ENCODE measurements around the gene STMN1.
A peak's percentile ranks its signal among the peaks of the same experiment; 100 is the strongest.

STMN1 gene

DNA sequence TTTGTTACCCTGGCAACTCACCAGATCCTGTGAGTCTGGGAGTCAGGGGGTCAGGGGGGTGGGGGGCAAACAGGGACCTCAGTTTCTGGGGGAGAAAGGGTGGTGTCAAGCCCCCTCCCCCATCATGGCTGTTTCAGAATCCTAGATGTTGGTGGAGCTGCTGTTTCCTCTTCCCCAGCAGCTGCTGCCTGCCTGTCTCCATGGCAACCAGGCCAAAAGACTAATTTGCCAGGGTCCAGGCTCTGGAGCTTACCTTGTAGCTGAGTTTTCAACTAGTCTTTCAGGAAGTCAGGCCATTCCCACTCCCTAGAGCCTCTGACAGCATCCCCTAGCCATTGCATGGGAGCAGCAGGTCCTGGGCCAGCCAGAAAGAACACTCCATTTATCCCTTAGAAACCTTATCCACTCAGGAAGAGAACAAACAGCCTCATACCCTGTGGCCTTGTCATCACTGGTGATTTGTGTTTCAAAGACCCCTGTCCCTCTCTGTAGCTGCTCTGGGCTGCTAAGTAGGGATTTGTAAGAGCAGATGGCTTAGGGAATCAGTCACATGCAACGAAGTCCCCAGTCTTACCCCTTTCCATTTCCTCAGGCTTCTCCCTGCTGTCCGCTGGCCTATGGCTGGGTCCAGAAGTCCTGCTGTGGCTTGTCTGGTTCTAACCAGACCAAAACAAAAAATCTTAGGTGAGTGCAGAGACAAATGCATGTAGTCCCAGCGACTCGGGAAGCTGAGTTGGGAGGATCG, 21.5 kb upstream of the STMN1 start:
- H3K27me3 Mint-ChIP-seq: peaks cover 10% of the 10 kb centered on the region
- no peaks in the 10 kb centered on the region for H3K9me3 Mint-ChIP-seq
- no peak overlapping the region for H3K27ac Mint-ChIP-seq
- H3K36me3 Mint-ChIP-seq (ENCODE audit: low read depth): no peaks in the 10 kb centered on the region
- H3K4me3 Mint-ChIP-seq: no peak overlapping the region
- H3K4me1 Mint-ChIP-seq (ENCODE audit: low read depth): peaks cover 15% of the 10 kb centered on the region

DNA sequence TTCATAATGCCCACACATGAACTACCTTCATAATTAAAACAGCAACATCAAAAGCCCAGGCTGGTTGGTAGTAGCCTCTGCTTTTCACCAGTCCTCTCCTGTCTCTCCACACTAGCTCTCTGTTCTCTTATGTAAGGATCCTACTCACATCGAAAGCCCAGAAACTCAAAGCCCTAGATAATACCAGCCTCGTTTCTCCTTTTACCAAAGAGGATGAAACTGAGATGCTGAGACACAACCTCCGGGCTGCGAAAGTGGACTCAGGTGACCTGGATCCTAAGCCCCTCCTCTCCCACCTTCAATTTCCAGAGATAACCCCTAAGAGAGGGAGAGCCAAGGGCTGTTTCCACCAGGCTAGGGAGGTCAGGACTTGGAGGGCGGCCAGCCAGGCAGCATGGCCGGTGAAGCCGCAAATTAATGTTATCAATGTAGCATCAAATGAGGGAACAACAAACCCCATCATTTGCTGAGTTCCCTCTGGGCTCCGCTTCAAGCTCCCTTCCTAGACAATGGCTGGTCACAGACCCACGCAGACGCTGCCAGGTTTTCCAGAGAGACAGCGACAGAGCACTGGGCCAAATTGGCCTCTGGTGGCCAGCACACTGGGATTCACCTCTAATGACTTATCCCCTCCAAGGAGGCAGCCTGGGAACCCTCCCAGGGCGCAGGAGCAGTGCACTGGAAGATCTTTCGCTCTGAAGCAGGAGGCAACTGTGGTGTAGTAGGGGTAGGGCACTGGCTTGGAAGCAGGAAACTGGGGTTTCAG, 20.7 kb upstream of the STMN1 start:
- H3K36me3 Mint-ChIP-seq (ENCODE audit: low read depth): no peaks in the 10 kb centered on the region
- no peak overlapping the region for H3K27ac Mint-ChIP-seq
- no peaks in the 10 kb centered on the region for H3K9me3 Mint-ChIP-seq
- peaks cover 16% of the 10 kb centered on the region for H3K27me3 Mint-ChIP-seq
- no peak overlapping the region for H3K4me3 Mint-ChIP-seq
- H3K4me1 Mint-ChIP-seq (ENCODE audit: low read depth): peaks cover 22% of the 10 kb centered on the region

DNA sequence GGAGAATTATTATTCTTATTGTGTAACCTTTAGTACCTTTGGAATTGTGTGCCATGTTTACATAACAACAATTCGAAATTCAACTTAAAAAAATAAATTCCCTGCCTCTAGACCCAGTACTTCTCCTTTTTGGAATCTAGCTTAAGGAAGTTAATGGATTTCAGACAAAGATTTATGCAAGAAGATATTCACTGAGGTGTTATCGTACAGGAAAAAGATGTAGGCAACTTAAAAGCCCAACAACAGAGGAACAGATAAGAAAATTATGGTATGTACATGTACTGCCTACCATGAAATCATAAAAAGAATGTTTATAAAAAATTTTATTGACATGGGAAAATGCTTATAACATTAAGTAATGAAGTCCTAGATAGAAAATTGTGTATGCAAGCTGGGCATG, 18.2 kb upstream of the STMN1 start:
- Mint-ChIP-seq H3K27me3 (peaks cover 18% of the 10 kb centered on the region), H3K9me3 (no peaks in the 10 kb centered on the region), H3K36me3 (ENCODE audit: low read depth) (no peaks in the 10 kb centered on the region), H3K27ac (no peak overlapping the region), H3K4me3 (no peak overlapping the region), H3K4me1 (ENCODE audit: low read depth) (peaks cover 23% of the 10 kb centered on the region)

DNA sequence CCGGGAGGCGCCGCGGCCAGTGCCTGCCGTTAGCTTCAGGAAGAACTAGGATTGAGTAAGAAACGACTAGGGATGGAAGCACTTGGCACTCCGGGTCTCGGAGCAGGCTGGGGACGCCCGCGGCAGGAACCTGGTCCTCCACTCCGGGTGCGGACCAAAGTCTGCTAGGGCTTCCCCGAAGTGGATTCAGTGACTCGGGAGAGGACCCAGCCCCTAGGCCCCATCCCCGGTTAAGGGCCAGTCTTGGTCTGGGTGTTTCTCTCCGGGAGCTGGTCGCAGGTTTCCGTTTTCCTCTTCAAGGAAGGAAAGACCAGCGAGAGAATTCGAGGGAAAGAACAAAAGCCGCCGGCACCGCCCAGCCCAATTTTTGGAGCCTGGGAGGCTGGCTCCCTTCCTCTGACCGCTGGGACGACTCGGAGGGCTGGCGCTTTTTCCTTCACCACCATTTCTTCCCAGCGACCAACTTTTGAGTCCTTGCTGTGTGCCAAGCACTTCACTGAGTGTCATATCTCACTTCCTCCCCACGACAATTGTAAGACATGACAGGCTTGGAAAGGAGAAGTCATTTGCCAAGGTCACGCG, 16.8 kb upstream of the STMN1 start:
- H3K36me3 Mint-ChIP-seq (ENCODE audit: low read depth): no peaks in the 10 kb centered on the region
- peak overlapping the region; percentile 77 for H3K4me3 Mint-ChIP-seq
- peaks cover 30% of the 10 kb centered on the region for H3K4me1 Mint-ChIP-seq (ENCODE audit: low read depth)
- H3K27ac Mint-ChIP-seq: no peak overlapping the region
- H3K27me3 Mint-ChIP-seq: peaks cover 18% of the 10 kb centered on the region
- no peaks in the 10 kb centered on the region for H3K9me3 Mint-ChIP-seq

DNA sequence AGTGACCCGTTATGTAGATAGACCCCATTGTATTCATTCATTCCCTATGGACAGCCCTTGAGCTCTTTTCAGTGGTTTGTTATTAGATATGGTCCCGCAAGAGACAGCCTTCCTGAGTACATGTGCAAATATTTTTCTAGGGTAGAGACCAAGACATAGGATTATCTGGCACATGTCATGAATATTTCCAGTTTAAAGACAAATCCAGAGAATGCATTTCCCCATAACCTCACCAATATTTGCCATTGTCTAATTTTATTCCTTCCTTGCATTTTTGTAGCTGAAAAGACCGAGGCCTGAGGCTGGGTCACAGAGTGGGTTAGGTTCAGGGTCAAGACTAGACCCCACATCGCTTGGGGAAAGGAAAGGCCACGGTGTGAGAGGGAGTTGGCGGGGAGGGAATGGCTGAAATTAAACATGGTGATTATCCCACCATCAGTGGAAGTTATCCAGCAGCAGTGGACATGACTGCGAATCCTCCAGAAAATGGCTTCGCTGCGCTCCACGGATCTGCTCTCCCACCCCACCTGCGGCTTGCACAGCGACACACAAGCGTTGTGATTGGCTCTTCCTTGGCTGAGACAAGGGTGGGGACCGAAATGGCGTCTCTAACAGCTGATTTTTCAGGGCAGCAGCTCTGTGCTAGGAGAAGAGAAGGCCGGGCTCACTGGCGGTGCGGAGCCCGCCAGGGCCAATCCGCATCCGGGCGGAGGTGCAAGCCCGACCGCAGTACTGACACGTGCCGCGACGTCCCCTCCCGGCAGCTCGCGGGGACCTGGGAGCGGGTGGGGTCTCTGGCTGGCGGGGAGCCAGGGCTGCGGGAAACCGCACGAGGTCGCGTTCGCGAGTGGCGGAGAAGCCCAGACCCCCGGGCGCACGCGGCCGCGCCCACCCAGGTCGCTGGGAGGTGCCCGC, 16.1 kb upstream of the STMN1 start:
- Mint-ChIP-seq H3K27me3 (peaks cover 18% of the 10 kb centered on the region), H3K27ac (peak overlapping the region; percentile 70), H3K4me3 (peak overlapping the region; percentile 77), H3K9me3 (no peaks in the 10 kb centered on the region), H3K4me1 (ENCODE audit: low read depth) (peaks cover 36% of the 10 kb centered on the region), H3K36me3 (ENCODE audit: low read depth) (no peaks in the 10 kb centered on the region)

DNA sequence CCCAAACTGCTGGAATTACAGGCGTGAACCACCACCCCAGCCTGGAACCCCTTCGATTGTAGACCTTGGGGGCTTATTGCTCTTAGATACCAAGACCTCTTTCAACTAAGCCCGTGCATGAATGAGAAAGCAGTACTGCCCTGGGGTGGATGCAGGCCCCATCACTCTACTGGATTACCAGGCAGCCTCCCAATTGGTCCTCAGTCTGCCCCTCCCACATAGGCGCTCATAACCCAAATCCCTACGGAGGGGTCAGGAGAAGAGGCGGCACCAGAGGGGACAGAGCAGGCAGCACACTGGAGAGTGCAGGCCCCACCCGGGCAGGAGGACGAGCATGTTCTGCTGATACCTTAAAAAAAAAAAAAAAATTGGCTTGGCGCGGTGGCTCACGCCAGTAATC, 12.4 kb upstream of the STMN1 start:
- Mint-ChIP-seq H3K27ac (no peak overlapping the region), H3K27me3 (peaks cover 9% of the 10 kb centered on the region), H3K9me3 (no peaks in the 10 kb centered on the region), H3K4me1 (ENCODE audit: low read depth) (peaks cover 25% of the 10 kb centered on the region), H3K36me3 (ENCODE audit: low read depth) (no peaks in the 10 kb centered on the region), H3K4me3 (no peak overlapping the region)

DNA sequence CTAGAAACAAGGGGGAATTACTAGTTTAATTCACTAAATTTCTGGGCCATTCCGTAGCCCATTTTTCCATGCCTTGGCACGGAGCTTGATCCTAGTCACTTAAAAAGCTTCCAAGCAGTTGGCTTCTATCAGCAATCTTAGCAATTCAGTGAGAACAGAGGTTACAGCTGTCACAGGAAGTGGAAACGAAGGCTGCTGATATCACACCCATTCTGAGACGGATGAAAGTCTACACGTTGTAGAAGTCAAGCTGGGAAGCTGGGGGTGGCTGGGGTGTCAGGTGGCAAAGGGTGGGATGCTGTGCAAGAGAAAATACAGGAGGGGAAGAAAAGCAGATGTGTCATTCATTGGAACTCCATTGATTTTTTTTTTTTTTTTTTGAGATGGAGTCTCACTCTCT, 11.8 kb upstream of the STMN1 start:
- no peak overlapping the region for H3K4me3 Mint-ChIP-seq
- H3K27ac Mint-ChIP-seq: no peak overlapping the region

DNA sequence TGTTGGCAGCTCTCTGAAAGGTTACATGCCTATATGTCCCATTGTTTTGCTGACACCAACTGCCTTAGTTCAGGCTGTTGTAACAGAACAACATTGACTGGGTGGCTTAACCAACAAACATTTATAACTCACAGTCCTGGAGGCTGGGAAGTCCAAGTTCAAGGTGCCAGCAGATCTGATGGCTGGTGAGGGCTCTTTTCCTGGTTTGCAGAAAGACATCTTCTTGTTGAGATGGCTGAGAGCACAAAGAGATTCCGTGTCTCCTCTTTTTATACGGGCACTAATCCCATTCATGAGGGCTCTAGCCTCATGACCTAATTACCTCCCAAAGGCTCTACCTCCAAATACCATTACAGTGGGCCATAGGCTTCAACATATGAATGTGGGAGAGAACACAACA, 10.2 kb upstream of the STMN1 start:
- no peak overlapping the region for H3K27ac Mint-ChIP-seq
- peaks cover 12% of the 10 kb centered on the region for H3K4me1 Mint-ChIP-seq (ENCODE audit: low read depth)
- H3K4me3 Mint-ChIP-seq: no peak overlapping the region
- H3K27me3 Mint-ChIP-seq: no peaks in the 10 kb centered on the region
- no peaks in the 10 kb centered on the region for H3K9me3 Mint-ChIP-seq
- H3K36me3 Mint-ChIP-seq (ENCODE audit: low read depth): no peaks in the 10 kb centered on the region

More for the DNA sequence above, 11.8 kb upstream of the STMN1 start:
- peaks cover 7% of the 10 kb centered on the region for H3K27me3 Mint-ChIP-seq
- peaks cover 21% of the 10 kb centered on the region for H3K4me1 Mint-ChIP-seq (ENCODE audit: low read depth)
- H3K9me3 Mint-ChIP-seq: no peaks in the 10 kb centered on the region
- no peaks in the 10 kb centered on the region for H3K36me3 Mint-ChIP-seq (ENCODE audit: low read depth)

DNA sequence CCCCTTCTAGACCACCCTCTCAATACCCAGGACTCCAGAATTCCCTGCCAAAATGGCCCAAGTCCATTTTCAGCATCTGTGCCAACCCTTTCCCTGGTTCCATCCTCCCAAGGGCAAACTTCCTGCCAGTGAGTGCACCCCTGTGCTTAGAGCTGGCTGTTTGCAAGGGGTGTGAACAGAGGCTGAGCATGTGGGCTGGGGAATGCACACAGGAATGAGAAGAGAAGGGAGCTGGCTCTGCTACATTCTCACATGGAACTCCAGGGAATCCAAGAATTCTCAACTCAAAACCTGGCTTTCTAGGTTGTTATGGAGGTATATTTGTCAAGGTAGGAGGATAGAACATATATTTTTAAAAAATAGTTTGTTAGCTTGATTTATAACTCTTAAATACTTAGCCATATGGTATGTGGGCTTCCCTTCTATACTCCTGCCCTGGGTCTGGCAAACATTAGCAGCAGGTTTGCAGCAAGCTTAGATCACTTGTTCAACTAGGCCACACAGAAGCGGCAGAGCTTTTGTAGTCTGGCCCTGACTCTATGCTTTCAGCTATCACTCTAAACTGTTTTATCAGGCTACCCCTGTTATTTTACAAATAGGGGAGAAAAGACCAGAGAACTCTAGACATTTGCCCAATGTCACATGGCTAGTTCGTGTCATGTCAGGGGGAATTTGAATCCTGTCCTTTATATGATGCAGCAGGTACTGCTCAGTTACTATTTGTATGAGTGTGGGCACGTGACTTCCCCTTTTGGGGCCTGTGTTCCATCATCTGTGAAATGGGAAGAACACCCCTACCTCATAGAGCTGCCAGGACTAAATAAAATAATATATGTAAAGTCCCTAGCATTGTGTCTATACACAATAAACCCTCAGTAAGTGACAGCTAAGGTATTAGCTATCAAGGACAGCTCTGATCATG, 8.1 kb upstream of the STMN1 start:
- H3K4me1 Mint-ChIP-seq (ENCODE audit: low read depth): peaks cover 12% of the 10 kb centered on the region
- H3K27ac Mint-ChIP-seq: no peak overlapping the region
- H3K4me3 Mint-ChIP-seq: no peak overlapping the region
- H3K9me3 Mint-ChIP-seq: no peaks in the 10 kb centered on the region
- no peaks in the 10 kb centered on the region for H3K27me3 Mint-ChIP-seq
- H3K36me3 Mint-ChIP-seq (ENCODE audit: low read depth): no peaks in the 10 kb centered on the region

DNA sequence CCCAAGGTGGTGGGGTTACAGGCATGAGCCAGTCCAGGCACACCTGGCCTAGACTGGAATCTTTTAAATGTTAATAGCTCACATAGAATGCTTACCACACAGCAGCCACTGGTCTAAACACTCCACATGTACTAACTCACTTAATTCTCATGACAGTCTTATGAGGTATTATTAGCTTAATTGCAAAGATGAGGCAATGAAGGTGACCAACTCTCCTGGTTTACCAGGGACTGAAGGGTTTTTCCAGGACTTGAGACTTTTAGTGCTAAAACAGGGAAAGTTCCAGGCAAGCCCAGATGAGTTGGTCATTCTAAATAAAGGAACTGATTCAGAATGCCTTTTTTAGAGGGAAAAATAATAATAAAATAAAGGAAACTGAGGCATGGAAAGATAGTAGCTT, 7.0 kb upstream of the STMN1 start:
- H3K27ac Mint-ChIP-seq: no peak overlapping the region
- H3K4me3 Mint-ChIP-seq: no peak overlapping the region
- H3K9me3 Mint-ChIP-seq: no peaks in the 10 kb centered on the region
- peaks cover 7% of the 10 kb centered on the region for H3K4me1 Mint-ChIP-seq (ENCODE audit: low read depth)
- H3K27me3 Mint-ChIP-seq: no peaks in the 10 kb centered on the region
- H3K36me3 Mint-ChIP-seq (ENCODE audit: low read depth): no peaks in the 10 kb centered on the region

DNA sequence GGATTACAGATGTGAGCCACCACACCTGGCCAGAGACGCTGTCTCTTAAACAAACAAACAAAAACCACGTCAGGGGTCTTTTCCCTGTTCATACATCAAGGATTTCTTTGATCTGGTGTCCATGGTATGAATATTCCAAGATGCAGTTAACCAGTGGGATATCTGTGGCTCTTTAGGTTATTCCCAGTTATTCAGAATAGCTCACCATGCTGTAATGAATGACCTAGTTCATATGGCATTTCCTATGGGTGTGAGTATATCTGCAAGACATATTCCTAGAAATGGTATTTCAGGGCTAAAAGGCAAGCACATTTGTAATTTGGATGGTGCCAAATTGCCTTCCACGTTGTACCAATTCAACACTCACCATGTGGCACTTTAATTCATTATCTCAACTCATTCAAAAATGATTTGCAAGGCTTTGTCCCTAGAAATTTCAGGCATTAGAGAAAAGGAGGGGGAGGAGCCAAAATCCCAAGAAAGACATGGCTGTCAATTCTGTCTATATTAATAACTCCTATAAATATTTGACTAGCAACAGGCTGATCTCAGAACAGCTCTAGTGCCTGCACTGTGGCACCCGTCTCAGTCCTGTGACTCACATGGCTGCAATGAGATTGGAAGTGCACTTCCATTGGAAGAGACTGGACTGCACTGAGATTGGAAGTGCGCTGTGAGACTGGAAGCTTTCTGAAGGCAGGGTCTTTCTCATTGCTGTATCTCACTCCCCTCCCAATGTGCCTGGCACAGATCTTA, 6.0 kb upstream of the STMN1 start:
- H3K4me1 Mint-ChIP-seq (ENCODE audit: low read depth): no peaks in the 10 kb centered on the region
- H3K9me3 Mint-ChIP-seq: no peaks in the 10 kb centered on the region
- H3K27me3 Mint-ChIP-seq: no peaks in the 10 kb centered on the region
- H3K4me3 Mint-ChIP-seq: no peak overlapping the region
- no peaks in the 10 kb centered on the region for H3K36me3 Mint-ChIP-seq (ENCODE audit: low read depth)
- no peak overlapping the region for H3K27ac Mint-ChIP-seq

DNA sequence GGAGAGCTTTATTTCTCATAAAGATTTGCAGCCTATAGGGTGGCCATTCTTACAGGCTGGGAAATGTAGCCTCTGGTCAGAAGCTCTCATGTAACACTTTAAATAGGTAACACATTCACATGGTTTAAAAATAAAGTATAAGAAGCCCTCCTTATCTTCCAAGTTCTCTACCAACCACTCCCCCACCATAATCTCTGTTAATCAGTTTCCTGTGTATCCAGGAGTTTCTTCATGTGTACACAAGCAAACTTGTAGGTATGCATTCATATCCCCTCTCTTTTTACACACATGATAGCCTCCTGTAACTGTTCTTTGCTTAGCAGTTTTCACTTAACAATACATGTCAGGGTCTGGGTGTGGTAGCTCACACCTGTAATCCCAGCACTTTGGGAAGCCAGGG, 4.9 kb upstream of the STMN1 start:
- H3K4me1 Mint-ChIP-seq (ENCODE audit: low read depth): peaks cover 6% of the 10 kb centered on the region
- no peak overlapping the region for H3K27ac Mint-ChIP-seq
- no peaks in the 10 kb centered on the region for H3K36me3 Mint-ChIP-seq (ENCODE audit: low read depth)
- H3K9me3 Mint-ChIP-seq: no peaks in the 10 kb centered on the region
- H3K27me3 Mint-ChIP-seq: no peaks in the 10 kb centered on the region
- H3K4me3 Mint-ChIP-seq: no peak overlapping the region

DNA sequence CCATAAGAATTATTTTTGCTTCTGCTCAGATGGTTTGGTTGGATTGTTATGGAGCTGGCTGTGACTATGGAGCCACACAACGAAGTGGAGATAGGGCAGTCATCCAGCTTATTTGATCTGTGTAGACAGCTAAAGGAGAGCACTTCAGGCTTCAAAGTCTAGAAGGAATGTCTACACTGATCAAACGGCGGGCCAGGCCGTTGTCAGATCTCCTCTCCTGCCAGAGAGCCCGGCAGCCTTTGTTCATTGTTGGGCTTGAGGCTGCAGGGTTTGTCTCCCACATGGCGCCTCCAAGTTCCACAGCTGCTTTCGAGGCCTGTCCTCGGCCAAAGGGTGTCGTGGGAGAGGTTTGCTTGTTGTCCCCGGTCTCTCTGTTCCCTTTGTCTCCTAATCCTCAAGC, 2.8 kb upstream of the STMN1 start:
- Mint-ChIP-seq H3K4me1 (ENCODE audit: low read depth) (peaks cover 18% of the 10 kb centered on the region), H3K27me3 (no peaks in the 10 kb centered on the region), H3K4me3 (no peak overlapping the region), H3K27ac (no peak overlapping the region), H3K9me3 (no peaks in the 10 kb centered on the region), H3K36me3 (ENCODE audit: low read depth) (peaks cover 11% of the 10 kb centered on the region)
